SU-DHL-6 (cell line): ENCODE results near the gene NDUFB7.
"Not testable (repeated sequence)": the region's sequence is repeated elsewhere in the genome, so short reads cannot be mapped to it uniquely, and the experiment has no call there.

ENCODE experiments used
- H2AFZ ChIP-seq: fragments of 200-600 bp; sonication (generic); 2 replicates; pipeline ENCODE4 v1.6.1; 2014; ENCODE audit warnings: low read depth, mild to moderate bottlenecking, moderate library complexity, mixed read lengths, antibody characterized with exemption, low read length; ENCODE audit not compliant: severe bottlenecking
- H3F3A ChIP-seq: fragments of 200-600 bp; shearing (Covaris generic); 2 replicates; pipeline ENCODE4 v1.6.0; 2016; ENCODE audit warnings: antibody characterized with exemption, mild to moderate bottlenecking; ENCODE audit not compliant: insufficient read depth
- H3K27ac ChIP-seq: fragments of 200-600 bp; sonication (generic); 2 replicates; pipeline ENCODE4 v1.5.1; 2016; ENCODE audit warnings: low read depth, mild to moderate bottlenecking, low read length, moderate library complexity, mixed read lengths
- H3K27me3 ChIP-seq: fragments of 200-600 bp; sonication (generic), shearing (Covaris generic); 2 replicates; pipeline ENCODE4 v1.6.0; 2014; ENCODE audit warnings: mild to moderate bottlenecking, low read length
- H3K36me3 ChIP-seq: fragments of 200-600 bp; sonication (generic); 2 replicates; pipeline ENCODE4 v1.6.1; 2014; ENCODE audit warnings: mild to moderate bottlenecking, low read length, mixed read lengths
- H3K4me2 ChIP-seq: fragments of 300-600, 200-600 bp; shearing (Covaris generic), sonication (generic); 2 replicates; pipeline ENCODE4 v1.6.0; 2014; ENCODE audit warnings: low read length, low read depth, mild to moderate bottlenecking; ENCODE audit not compliant: poor library complexity, severe bottlenecking
- H3K4me3 ChIP-seq: fragments of 200-600 bp; sonication (generic); 2 replicates; pipeline ENCODE4 v1.5.1; 2014; ENCODE audit warnings: antibody characterized with exemption, low read length, mild to moderate bottlenecking, mixed read lengths; ENCODE audit not compliant: insufficient read depth, poor library complexity, severe bottlenecking
- H3K79me2 ChIP-seq: fragments of 200-600 bp; sonication (generic); 2 replicates; pipeline ENCODE4 v1.6.1; 2014; ENCODE audit warnings: mild to moderate bottlenecking, low read length, moderate library complexity; ENCODE audit not compliant: insufficient read depth
- H3K9ac ChIP-seq: fragments of 200-600 bp; sonication (generic); 2 replicates; pipeline ENCODE4 v1.7.0; 2014; ENCODE audit warnings: mild to moderate bottlenecking, low read length
- H3K9me2 ChIP-seq: fragments of 200-600 bp; sonication (generic); replicated peaks from 2 replicates; pipeline ENCODE4 v1.6.1; 2014; ENCODE audit warnings: low read length; ENCODE audit not compliant: insufficient read depth
- H3K9me3 ChIP-seq: fragments of 200-600 bp; sonication (generic); 2 replicates; pipeline ENCODE4 v1.6.1; 2014; ENCODE audit warnings: low read length, mixed read lengths; ENCODE audit not compliant: insufficient read depth
- H4K20me1 ChIP-seq: fragments of 200-600 bp; sonication (generic); 2 replicates; pipeline ENCODE4 v1.6.1; 2014; ENCODE audit warnings: low read depth, mild to moderate bottlenecking, antibody characterized with exemption, low read length, moderate library complexity, mixed read lengths
- CTCF ChIP-seq: fragments of 200-600 bp; sonication (generic); IDR thresholded peaks from one replicate; pipeline ENCODE4 v1.5.1; 2017; ENCODE audit warnings: antibody characterized with exemption, mild to moderate bottlenecking, low read length, moderate library complexity; ENCODE audit not compliant: insufficient read depth, poor library complexity, severe bottlenecking
- EZH2phosphoT487 ChIP-seq: fragments of 200-600 bp; sonication (generic), shearing (Covaris generic); conservative IDR thresholded peaks from 2 replicates; pipeline ENCODE4 v1.6.1; 2018; ENCODE audit warnings: mild to moderate bottlenecking, antibody characterized with exemption, low read length, moderate library complexity, mixed read lengths

Gene NDUFB7

GRCh38 chr19:14542711-14543328, 29.0 kb downstream of the NDUFB7 start:
- TF ChIP-seq CTCF (no peak), EZH2phosphoT487 (no peak)
- Histone ChIP-seq H3K9me2 (no peaks in the 10 kb centered on the region), H3K27me3 (no peaks in the 10 kb centered on the region), H2AFZ (no peak overlapping the region), H3K27ac (no peak overlapping the region), H3K36me3 (no peaks in the 10 kb centered on the region), H3K4me2 (no peak overlapping the region), H3K9me3 (no peaks in the 10 kb centered on the region), H3F3A (no peaks in the 10 kb centered on the region; the same call in 1 of the 2 replicates), H4K20me1 (no peaks in the 10 kb centered on the region), H3K4me3 (no peak overlapping the region), H3K9ac (no peak overlapping the region), H3K79me2 (peaks cover 66% of the 10 kb centered on the region)

GRCh38 chr19:14541979-14542378, 29.9 kb downstream of the NDUFB7 start:
- H3K9me3 ChIP-seq, H3K4me2 ChIP-seq, H3K36me3 ChIP-seq, H3K4me3 ChIP-seq, H3K27ac ChIP-seq, H3K27me3 ChIP-seq, H3F3A ChIP-seq, H3K9me2 ChIP-seq, H4K20me1 ChIP-seq, H3K9ac ChIP-seq, H2AFZ ChIP-seq: not testable (repeated sequence)
- H3K79me2 ChIP-seq: peaks cover 67% of the 10 kb centered on the region

GRCh38 chr19:14540741-14541525, 30.9 kb downstream of the NDUFB7 start:
- no peaks in the 10 kb centered on the region for H3K9me2 ChIP-seq
- H4K20me1 ChIP-seq: no peaks in the 10 kb centered on the region
- H3K9me3 ChIP-seq: no peaks in the 10 kb centered on the region
- H3K4me3 ChIP-seq: no peak overlapping the region
- TF ChIP-seq EZH2phosphoT487 (no peak), CTCF (no peak)
- H3K36me3 ChIP-seq: no peaks in the 10 kb centered on the region
- no peak overlapping the region for H3K4me2 ChIP-seq
- 0 out of 2 replicates have a peak, but pooled peaks cover 1% of the 10 kb centered on the region for H3F3A ChIP-seq
- H3K79me2 ChIP-seq: peaks cover 72% of the 10 kb centered on the region
- no peak overlapping the region for H3K27ac ChIP-seq
- no peak overlapping the region for H2AFZ ChIP-seq
- H3K27me3 ChIP-seq: no peaks in the 10 kb centered on the region
- no peak overlapping the region for H3K9ac ChIP-seq
